ENCODE measurements around the gene MPG. TPM values are rescaled to one million over a fixed set of nuclear protein-coding genes. Genes with fewer than 3 reads are reported as not detected.

The MPG gene
- total RNA-seq, 1 experiment from 2014 or later: 85.7 TPM

GRCh38 chr16:119295-119694, 41.3 kb downstream of the MPG start:
- Histone ChIP-seq H3K4me3 (ENCODE audit: low read depth in 2 of 2, low read length in 2 of 2) (no peak overlapping the region), H3K9me3 (ENCODE audit: control insufficient read depth, insufficient read depth, low read depth, low read length) (no peaks in the 10 kb centered on the region), H3K36me3 (ENCODE audit: control insufficient read depth, insufficient read depth, low read length) (peaks cover 10% of the 10 kb centered on the region), H3K27me3 (ENCODE audit: control insufficient read depth, insufficient read depth, low read length) (no peaks in the 10 kb centered on the region), H3K27ac (ENCODE audit: low read length) (no peak overlapping the region), H3K4me1 (ENCODE audit: control insufficient read depth, insufficient read depth, low read length) (no peaks in the 10 kb centered on the region)
- ChIA-PET CTCF (no interaction called here), POLR2A (interaction anchor here (0.7 kb wide), 1 partner anchor 23 kb away, joined by 3 read pairs; no protein-coding TSS in a partner anchor)
- DNase-seq (ENCODE audit: low read depth, low spot score): no peak
- TF ChIP-seq POLR2AphosphoS5 (IDR thresholded peaks at IDR 0.05; ENCODE audit: low read depth, low read length) (no peak), SIN3A (IDR thresholded peaks at IDR 0.05; ENCODE audit: borderline replicate concordance, insufficient read depth, low read depth, low read length) (no peak), TCF7L2 (IDR thresholded peaks at IDR 0.05; ENCODE audit: low read depth, low read length) (no peak), CTCF (IDR thresholded peaks at IDR 0.05) (no peak)
- TF ChIP-seq, protein P1, sequence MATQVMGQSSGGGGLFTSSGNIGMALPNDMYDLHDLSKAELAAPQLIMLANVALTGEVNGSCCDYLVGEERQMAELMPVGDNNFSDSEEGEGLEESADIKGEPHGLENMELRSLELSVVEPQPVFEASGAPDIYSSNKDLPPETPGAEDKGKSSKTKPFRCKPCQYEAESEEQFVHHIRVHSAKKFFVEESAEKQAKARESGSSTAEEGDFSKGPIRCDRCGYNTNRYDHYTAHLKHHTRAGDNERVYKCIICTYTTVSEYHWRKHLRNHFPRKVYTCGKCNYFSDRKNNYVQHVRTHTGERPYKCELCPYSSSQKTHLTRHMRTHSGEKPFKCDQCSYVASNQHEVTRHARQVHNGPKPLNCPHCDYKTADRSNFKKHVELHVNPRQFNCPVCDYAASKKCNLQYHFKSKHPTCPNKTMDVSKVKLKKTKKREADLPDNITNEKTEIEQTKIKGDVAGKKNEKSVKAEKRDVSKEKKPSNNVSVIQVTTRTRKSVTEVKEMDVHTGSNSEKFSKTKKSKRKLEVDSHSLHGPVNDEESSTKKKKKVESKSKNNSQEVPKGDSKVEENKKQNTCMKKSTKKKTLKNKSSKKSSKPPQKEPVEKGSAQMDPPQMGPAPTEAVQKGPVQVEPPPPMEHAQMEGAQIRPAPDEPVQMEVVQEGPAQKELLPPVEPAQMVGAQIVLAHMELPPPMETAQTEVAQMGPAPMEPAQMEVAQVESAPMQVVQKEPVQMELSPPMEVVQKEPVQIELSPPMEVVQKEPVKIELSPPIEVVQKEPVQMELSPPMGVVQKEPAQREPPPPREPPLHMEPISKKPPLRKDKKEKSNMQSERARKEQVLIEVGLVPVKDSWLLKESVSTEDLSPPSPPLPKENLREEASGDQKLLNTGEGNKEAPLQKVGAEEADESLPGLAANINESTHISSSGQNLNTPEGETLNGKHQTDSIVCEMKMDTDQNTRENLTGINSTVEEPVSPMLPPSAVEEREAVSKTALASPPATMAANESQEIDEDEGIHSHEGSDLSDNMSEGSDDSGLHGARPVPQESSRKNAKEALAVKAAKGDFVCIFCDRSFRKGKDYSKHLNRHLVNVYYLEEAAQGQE (IDR thresholded peaks at IDR 0.05; ENCODE audit: insufficient read depth in 1 of 2, low read depth in 2 of 2, low read length in 1 of 2): no peak
- no peak for ATAC-seq
- intact Hi-C loops (cut with micrococcal nuclease; ENCODE audit: unreplicated experiment) (no loop called here), in situ Hi-C loops (cut with HindIII; ENCODE audit: low pct_unique_long_range_greater_than_20kb, low sequenced_read_pairs) (no loop called here)
- BruUV-seq (replicated peaks): no TSS peak

GRCh38 chr16:119835-120491, 41.9 kb downstream of the MPG start:
- Histone ChIP-seq H3K36me3 (ENCODE audit: control insufficient read depth, insufficient read depth, low read length) (peaks cover 10% of the 10 kb centered on the region), H3K27ac (ENCODE audit: low read length) (no peak overlapping the region), H3K9me3 (ENCODE audit: control insufficient read depth, insufficient read depth, low read depth, low read length) (no peaks in the 10 kb centered on the region), H3K4me3 (ENCODE audit: low read depth in 2 of 2, low read length in 2 of 2) (no peak overlapping the region), H3K27me3 (ENCODE audit: control insufficient read depth, insufficient read depth, low read length) (no peaks in the 10 kb centered on the region), H3K4me1 (ENCODE audit: control insufficient read depth, insufficient read depth, low read length) (no peaks in the 10 kb centered on the region)
- TF ChIP-seq TCF7L2 (IDR thresholded peaks at IDR 0.05; ENCODE audit: low read depth, low read length) (no peak), SIN3A (IDR thresholded peaks at IDR 0.05; ENCODE audit: borderline replicate concordance, insufficient read depth, low read depth, low read length) (no peak), POLR2AphosphoS5 (IDR thresholded peaks at IDR 0.05; ENCODE audit: low read depth, low read length) (no peak), CTCF (IDR thresholded peaks at IDR 0.05) (no peak)
- TF ChIP-seq, protein P1 (IDR thresholded peaks at IDR 0.05; ENCODE audit: insufficient read depth in 1 of 2, low read depth in 2 of 2, low read length in 1 of 2): no peak
- no TSS peak for BruUV-seq (replicated peaks)
- ATAC-seq: no peak
- intact Hi-C loops (cut with micrococcal nuclease; ENCODE audit: unreplicated experiment): no loop called here
- DNase-seq (ENCODE audit: low read depth, low spot score): no peak
- in situ Hi-C loops (cut with HindIII; ENCODE audit: low pct_unique_long_range_greater_than_20kb, low sequenced_read_pairs): no loop called here
- CTCF ChIA-PET: no interaction called here
- POLR2A ChIA-PET: interaction anchor here (0.6 to 0.7 kb wide), 2 partner anchors 23 to 72 kb away, joined by 3 to 8 read pairs; no protein-coding TSS in a partner anchor
